NCI-H2107 treated with DMSO at 0.1 percent for 48 hours (cell line): Measurements from ENCODE around the gene LCN9.

ENCODE experiments used
- DNase-seq: peaks from one replicate; lab custom pipeline; 2025; ENCODE audit not compliant: unreplicated experiment; lab: John Stamatoyannopoulos, UW

The LCN9 gene

GRCh38 chr9:135696446-135696845 is 33.3 kb downstream of the LCN9 start:
- DNase-seq = no peak

GRCh38 chr9:135697226-135697625 is 34.1 kb downstream of the LCN9 start:
- no peak for DNase-seq

- DNase-seq = no peak
These were observed 35.1 kb downstream of the LCN9 start for GRCh38 chr9:135698236-135698635.

GRCh38 chr9:135698767-135699166 is 35.7 kb downstream of the LCN9 start:
- no peak for DNase-seq

GRCh38 chr9:135699440-135699839 is 36.3 kb downstream of the LCN9 start, which contains the start of gene SOHLH1:
Gene SOHLH1 (minus strand): TSS chr9:135699481. CDS start chr9:135699467, 14 bp downstream.
- no peak for DNase-seq

GRCh38 chr9:135700525-135700924 is 37.4 kb downstream of the LCN9 start:
- no peak for DNase-seq

GRCh38 chr9:135701067-135701958 is 38.2 kb downstream of the LCN9 start:
- DNase-seq = no peak

- DNase-seq = no peak
These were observed 39.0 kb downstream of the LCN9 start, which contains the start of gene KCNT1 for GRCh38 chr9:135701959-135702721. Gene KCNT1 (plus strand): TSS chr9:135702185. CDS start chr9:135702259, 74 bp downstream.

GRCh38 chr9:135703726-135704125 is 40.6 kb downstream of the LCN9 start:
- DNase-seq = no peak

GRCh38 chr9:135704483-135704882 is 41.4 kb downstream of the LCN9 start:
- DNase-seq = no peak

GRCh38 chr9:135705376-135705775 is 42.3 kb downstream of the LCN9 start:
- DNase-seq = no peak

- DNase-seq = no peak
These were observed 43.2 kb downstream of the LCN9 start for GRCh38 chr9:135706288-135706687.

GRCh38 chr9:135707252-135708138 is 44.4 kb downstream of the LCN9 start:
- no peak for DNase-seq

- no peak for DNase-seq
These were observed 45.1 kb downstream of the LCN9 start for GRCh38 chr9:135708164-135708563.

- no peak for DNase-seq
These were observed 48.3 kb downstream of the LCN9 start for GRCh38 chr9:135711391-135711790.

GRCh38 chr9:135711881-135712280 is 48.8 kb downstream of the LCN9 start:
- DNase-seq = no peak

GRCh38 chr9:135712613-135713295 is 49.6 kb downstream of the LCN9 start:
- no peak for DNase-seq

GRCh38 chr9:135714242-135715055 is 51.3 kb downstream of the LCN9 start:
- no peak for DNase-seq

GRCh38 chr9:135715056-135715595 is 52.0 kb downstream of the LCN9 start:
- DNase-seq = no peak
